Fibroblast of upper back skin (primary cell): Measurements from ENCODE around the gene PCGF2.
A peak's percentile ranks its signal among the peaks of the same experiment; 100 is the strongest.
"Not testable (repeated sequence)": the region's sequence is repeated elsewhere in the genome, so short reads cannot be mapped to it uniquely, and the experiment has no call there.

Experiments used
- DNase-seq: peaks from one replicate; pipeline ENCODE4 v3.0.0-alpha.2; 2013

Gene PCGF2

DNA sequence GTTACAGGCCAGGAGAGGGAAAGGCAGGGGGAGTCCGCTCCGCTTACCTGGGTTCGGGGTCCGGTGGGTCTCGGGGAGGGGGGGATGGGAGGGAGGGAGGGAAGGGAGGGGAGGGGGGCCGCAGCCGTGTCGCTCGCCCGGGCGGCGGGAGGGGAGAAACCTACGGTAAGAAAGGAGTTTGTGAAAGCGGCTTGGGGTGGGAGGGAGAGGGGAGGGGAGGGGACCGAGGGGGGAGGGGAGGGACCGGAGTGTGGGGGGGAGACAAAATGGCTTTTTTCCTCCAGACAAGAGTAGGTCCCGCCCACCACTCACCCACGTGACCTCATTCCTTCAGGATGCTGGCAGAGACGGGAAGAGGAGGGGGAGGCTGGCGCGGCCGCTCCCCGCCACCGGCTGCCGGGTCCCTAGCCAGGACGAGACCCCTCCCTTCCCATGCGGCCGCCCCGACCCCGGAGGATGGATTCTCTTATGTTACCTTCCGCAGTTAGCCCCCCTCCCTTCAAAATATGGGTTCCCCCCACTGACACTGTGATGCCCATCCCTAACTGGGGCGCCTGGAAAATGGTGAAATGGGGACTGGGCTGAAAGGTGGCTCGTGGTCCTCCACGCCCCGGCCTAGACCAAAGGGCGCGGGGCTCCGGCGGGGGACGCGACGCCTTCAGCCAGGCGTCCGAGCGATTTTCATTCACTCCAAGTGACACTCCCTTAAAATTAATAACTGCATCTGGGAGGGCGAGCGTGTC lies at the start of gene PCGF2:
Gene PCGF2, minus strand, starts transcription at position 188 of the 743 bp plus-strand sequence. CDS start 7,934 bp downstream, outside the sequence.
- peak; percentile 92 for DNase-seq

GRCh38 chr17:38797828-38798227 lies 49.7 kb upstream of the PCGF2 start:
- no peak for DNase-seq

- DNase-seq: peak; percentile 8
Observed at GRCh38 chr17:38797158-38797490, 49.0 kb upstream of the PCGF2 start.

DNA sequence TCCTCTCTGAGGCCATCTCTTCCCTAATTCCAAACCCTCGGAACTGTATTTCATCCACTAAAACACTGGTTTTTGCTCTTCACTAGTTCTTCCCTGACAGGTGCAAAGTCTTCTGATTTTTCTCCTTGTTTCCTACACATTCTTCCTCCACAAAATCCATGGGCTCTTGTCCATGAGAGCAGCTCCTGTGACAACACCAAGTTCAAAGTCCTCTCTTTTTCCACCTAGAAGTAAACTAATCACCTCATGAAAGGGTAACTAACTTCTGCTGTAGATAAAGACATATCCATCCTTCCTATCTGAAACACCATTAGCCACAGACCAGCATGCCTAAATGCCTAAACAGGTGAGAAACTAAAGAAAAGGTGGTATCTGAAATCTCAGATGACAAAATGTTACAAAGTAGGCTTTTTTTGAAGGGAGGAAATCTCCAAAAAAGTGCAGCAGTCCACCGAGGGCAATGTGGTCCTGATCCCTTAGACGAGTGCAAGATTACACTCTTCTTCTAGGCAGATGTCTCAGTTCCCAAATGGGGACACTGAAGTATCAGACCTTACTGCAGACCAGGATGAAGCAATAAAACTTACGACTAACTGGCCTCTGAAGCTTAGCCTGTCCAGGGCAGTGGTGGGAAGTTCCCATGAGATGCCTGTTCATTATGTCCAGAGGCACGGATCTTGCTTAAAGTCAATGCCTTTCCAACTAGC lies 48.5 kb upstream of the PCGF2 start:
- no peak for DNase-seq

- DNase-seq: no peak
Observed at GRCh38 chr17:38794221-38794620, 46.1 kb upstream of the PCGF2 start.

GRCh38 chr17:38791162-38791561 lies 43.0 kb upstream of the PCGF2 start:
- no peak for DNase-seq

GRCh38 chr17:38790148-38790707 lies 42.1 kb upstream of the PCGF2 start:
- DNase-seq: not testable (repeated sequence)

- peak; percentile 30 for DNase-seq
Observed at GRCh38 chr17:38789185-38789584, 41.0 kb upstream of the PCGF2 start.

DNA sequence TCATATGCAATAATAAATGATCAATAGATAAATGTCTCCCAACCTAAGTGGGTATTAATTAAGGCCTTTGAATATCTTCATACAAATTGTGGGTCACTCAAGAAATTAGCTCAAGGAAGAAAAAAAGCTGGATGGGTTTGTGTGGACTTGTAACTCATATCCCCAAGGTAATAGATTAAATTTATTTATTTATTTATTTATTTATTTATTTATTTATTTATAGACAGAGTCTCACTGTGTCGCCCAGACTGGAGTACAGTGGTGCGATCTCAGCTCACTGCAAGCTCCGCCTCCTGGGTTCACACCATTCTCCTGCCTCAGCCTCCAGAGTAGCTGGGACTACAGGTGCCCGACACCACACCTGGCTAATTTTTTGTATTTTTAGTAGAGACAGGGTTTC lies 39.9 kb upstream of the PCGF2 start:
- DNase-seq: not testable (repeated sequence)

DNA sequence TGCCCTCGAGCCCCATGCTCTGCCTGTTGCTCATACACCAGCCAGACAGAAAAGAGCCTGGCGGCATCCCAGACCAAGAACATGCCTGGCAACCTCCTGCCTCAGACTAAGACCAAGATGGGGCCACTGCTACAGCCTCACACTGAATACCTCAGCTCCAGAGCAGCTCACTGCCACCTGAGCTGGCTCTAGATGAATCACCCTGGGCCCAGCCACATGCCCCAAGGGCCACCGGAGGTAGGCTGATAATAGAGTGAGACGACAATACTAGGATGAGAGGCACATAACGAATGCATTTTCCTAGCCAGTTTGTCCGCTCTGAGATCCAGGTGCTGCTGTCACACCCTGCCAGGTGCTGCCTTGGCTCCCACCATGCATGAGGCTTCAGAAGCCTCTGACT lies 38.2 kb upstream of the PCGF2 start:
- no peak for DNase-seq

DNA sequence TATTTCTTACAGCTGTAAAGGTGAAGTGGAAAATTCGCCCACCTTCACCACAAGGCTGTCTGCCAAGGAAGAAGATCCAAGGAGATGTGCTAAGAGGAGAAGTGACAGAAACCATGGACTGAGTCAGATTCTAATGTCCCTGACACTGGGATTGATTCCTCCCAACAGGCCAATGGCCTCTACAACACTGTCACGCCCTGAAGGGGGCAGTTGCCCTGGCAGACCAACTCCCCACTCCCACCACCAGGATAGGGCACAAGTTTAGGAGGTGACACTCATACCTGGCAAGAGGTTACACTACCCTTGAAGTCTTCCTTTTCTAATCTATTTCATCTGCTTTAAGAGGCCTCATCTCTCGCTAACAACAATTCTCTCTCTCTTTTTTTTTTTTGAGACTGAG lies 35.1 kb upstream of the PCGF2 start:
- DNase-seq: no peak

- no peak for DNase-seq
Observed at GRCh38 chr17:38779965-38780752, 32.0 kb upstream of the PCGF2 start.

DNA sequence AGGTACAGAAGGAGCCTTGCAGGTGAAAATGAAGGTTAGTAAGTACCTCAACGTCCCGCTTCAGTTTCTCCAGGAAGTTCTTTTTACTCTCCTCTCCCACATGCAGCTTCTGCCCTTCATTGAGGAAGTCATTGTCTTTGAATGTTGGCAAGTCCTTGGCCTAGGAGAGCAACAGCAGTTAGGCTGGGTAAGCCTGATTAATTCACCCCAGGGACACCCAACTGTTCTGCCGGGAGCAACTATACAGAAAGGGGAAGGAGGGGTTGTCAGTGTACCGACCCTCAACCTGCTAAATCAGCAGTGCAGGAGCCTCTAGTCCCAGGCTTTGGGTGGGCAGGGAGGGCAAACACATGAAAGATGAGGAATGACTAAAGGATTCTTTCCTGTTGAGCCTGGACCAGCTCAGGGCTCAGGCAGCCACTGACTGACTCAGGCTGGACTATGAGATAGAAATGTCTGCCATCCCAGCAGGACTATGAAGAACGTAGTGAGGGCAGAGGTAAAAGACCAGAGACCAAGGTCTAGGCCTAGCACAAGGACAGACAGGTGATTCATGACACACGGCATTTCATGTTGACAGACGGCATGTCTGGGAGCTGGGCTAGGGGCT lies 29.6 kb upstream of the PCGF2 start:
- no peak for DNase-seq

DNA sequence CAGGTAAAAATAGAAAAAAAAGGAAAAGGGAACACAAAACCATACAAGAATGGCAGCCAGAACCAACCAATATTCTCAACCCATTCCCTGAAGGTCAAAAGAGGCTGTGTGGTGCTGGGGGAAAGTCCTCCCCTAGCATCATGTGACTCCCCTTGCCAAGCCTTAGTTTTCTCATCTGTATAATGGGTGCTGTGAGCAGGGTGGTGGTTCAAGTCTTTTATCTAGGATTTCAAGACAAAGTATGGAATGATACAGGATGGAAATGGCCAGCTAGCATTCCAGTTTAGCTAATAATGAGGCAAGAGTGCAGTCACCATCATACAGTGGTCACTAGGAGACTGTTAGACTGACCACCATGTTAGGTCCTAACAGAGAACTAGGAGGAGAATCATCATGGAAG lies 25.1 kb upstream of the PCGF2 start:
- no peak for DNase-seq

DNA sequence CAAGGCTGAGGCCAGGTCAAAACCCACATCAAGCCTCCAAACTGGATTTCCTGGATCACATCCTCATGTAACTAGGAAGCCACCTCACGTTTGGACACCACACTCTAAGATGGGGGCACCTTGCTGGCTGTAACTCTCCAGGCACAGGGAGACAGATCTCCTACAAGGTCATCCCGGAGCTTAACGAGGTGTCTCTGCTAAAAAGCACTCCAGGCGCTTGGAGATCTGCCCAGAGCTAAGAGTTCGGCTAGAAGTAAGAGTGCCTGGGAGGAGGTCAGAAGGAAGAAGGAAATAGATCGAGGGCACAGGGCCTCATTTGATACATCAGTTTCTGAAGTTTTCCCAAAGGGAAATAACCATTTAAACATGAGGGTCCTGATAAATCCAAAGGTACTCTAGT lies 20.3 kb upstream of the PCGF2 start:
- no peak for DNase-seq

DNA sequence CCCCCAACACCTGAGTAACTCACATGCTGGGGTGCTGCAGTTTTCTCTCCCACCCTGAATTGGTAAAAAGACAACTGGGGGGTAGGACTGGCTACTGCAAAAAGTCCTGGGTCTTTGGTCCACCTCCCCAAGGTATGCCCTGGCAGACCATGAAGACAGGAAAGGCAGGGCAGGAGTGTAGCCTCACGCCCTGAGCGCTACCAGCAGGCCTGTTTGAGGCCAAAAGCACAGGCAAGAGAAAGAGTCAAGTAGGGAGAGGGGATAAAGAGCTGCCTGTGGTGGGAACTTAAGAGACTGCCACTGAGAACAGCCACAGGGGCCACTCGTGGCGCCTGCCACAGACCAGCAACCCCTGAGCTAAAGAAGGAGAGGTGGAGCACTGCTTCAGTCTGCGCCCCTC lies 18.2 kb upstream of the PCGF2 start:
- DNase-seq: no peak

DNA sequence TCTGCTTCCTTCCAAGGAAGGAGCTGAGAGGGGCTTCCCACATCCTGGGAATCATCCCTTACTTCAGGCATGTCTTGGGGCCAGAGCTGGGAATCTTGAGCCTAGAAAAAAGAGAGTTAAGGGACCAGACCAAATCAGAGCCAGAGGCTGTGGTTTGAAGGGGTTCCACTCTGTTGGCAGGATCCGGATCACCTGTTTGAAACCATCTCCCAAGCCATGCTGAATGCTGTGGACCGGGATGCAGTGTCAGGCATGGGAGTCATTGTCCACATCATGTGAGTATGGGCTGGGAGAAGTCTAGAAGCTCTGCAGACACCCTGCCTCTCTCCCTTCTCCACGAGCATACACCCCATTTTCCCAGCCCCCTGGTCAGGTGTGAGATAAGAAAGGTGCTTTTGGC lies 14.1 kb upstream of the PCGF2 start:
- no peak for DNase-seq

- no peak for DNase-seq
Observed at GRCh38 chr17:38761612-38762011, 13.5 kb upstream of the PCGF2 start.

DNA sequence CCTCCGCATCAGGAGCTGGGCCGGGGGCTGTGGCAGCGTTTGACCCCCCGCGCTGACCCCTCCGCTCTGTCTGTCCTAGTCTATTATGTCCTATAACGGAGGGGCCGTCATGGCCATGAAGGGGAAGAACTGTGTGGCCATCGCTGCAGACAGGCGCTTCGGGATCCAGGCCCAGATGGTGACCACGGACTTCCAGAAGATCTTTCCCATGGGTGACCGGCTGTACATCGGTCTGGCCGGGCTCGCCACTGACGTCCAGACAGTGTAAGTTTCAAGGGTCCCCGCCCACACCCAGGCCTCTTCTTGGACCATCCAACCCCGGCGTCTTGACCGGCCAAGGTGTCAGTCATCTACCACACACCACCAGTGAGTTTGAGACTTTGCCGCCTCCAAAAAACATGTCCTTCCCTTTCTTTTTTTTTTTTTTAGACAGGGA lies 5.0 kb upstream of the PCGF2 start:
- DNase-seq: no peak

DNA sequence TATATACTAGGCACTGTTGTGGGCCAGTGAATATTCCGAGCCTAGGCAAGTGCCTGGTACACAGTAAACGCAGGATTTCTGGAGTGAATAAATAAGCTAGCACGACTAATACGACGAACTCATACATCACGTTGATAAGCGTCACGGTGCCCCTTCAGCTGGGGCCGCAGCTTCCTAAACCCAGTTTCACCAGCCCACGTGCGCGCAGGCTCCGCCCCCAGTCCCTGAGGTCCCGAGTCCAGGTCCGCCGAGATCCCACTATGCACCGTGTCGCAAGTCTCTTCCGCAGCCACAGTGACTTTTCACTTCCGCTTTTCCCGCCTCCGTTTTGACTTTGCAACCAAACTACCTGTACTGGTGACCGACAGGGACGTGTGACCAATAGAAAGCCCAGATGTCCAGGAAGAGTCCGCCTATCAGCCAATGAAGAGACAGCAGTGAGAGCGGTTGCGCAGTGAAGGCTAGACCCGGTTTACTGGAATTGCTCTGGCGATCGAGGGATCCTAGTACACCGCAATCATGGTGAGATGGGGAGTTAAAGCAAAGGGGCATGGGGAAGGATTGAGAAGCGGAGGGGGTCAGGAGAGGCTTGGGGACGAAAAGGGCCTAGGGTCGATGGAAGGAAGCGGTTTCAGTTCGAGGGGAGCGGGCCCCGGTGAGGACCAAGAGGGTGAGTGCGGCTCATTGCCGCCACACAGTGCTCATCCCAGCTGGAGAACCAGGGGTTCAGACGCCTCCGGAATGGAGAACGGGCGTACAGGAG lies 4.4 kb upstream of the PCGF2 start, which contains the start of gene PSMB3:
Gene PSMB3, plus strand, starts transcription at position 434 of the 763 bp plus-strand sequence. Its CDS starts 86 bp downstream, at position 520.
- peak; percentile 99 for DNase-seq

GRCh38 chr17:38751808-38752307 lies 3.7 kb upstream of the PCGF2 start:
- peak; percentile 90 for DNase-seq
